ENCODE results near the gene RING1.

The RING1 gene

GRCh38 chr6:33192105-33192646 is 16.1 kb upstream of the RING1 start, which contains the start of gene COL11A2:
Gene COL11A2 (minus strand): TSS chr6:33192467. CDS start chr6:33192240, 227 bp downstream.
- DNase-seq (ENCODE audit: low read depth in 3 of 3): no peak

GRCh38 chr6:33192671-33193602 is 15.4 kb upstream of the RING1 start:
- DNase-seq (ENCODE audit: low read depth in 3 of 3): peak in 1 of 3 experiments; percentile 32

GRCh38 chr6:33193619-33194018 is 14.7 kb upstream of the RING1 start:
- DNase-seq (ENCODE audit: low read depth in 3 of 3): no peak

- no peak for DNase-seq (ENCODE audit: low read depth in 3 of 3)
Measured at GRCh38 chr6:33194431-33194979, 13.8 kb upstream of the RING1 start.

- DNase-seq (ENCODE audit: low read depth in 3 of 3): no peak
Measured at GRCh38 chr6:33195304-33196165, 12.8 kb upstream of the RING1 start.

DNA sequence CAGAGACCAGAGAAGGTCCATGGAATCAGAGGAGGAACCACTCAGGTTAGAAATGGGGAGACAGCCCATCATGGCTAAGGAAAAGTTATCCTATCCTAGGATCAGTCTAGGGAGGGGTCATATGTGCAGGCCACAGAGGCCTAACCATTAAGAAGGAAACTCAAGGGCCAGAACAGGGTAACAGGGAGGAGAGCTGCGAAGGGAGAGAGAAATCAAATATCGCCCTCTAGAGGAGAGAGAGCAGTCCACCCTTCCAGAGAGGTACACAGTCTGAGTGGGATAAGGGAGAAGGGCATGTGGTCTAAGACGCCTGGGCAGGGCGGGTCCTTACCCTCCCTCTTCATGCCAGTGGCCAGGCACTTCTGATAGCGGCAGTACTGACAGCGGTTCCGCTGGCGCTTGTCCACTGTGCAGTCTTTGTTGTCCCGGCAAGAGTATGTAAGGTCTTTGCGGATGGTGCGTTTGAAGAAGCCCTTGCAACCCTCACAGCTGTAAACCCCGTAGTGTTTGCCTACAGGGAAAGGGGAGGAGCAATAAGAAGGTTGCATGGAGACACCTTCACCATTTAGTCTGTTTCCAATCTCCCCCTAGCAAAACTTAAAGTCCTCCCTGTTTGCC is 10.8 kb upstream of the RING1 start:
- DNase-seq (ENCODE audit: low read depth in 3 of 3): no peak

DNA sequence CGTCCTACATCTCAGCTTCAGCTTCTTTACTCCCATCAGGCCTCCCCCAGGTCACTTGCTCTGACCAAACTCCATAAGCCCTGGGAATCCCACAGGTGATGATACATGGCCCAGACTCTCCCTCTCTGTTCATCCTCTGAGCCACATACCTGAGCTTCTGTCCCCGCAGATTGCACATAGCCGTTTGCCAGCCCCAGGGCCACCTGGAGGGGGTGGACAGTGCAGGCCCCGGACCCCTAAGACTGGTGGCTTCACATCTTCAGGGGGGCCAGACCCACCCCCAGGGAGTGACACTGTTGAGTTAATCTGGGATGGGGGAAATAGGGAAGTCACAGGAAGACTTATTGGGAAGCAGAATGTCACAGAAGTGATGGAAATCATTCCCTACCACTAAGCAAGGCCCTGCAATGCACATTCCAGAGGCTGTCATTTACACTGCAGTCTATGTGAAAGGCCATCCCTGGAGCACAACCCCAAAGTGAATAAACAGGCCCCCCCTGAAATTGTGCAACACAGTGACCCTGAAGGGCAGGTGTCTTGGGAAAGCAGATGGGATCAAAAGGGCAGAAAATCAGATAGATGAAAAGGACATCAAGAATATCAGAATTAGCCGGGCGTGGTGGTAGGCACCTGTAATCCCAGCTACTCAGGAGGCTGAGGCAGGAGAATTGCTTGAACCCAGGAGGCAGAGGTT is 10.0 kb upstream of the RING1 start:
- no peak for DNase-seq (ENCODE audit: low read depth in 3 of 3)

DNA sequence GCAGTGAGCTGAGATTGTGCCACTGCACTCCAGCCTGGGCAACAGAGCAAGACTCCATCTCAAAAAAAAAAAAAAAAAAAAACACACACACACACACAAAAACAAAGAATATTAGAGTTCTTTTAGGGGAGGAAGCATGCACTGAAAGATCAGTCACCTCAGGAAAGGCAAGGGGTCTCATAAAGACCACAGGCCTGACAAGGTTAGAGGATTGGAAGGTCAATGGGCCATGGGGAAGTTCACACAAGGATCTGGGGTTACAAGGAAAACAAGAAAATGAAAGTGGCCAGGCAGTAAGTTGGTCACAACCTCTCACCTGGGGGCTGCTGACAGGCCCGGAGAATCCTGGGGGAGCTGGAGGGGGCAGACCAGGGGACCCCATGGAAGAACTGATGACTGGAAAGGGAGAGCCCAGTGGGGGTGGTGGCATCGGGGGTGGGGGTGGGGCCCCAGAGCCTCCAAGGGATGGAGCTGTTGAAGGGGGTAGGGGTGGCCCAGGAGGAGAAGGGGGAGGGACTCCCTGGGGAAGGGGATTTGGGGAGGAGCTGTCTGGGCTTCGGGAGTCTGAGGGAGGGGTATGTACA is 9.4 kb upstream of the RING1 start:
- DNase-seq (ENCODE audit: low read depth in 3 of 3): no peak

DNA sequence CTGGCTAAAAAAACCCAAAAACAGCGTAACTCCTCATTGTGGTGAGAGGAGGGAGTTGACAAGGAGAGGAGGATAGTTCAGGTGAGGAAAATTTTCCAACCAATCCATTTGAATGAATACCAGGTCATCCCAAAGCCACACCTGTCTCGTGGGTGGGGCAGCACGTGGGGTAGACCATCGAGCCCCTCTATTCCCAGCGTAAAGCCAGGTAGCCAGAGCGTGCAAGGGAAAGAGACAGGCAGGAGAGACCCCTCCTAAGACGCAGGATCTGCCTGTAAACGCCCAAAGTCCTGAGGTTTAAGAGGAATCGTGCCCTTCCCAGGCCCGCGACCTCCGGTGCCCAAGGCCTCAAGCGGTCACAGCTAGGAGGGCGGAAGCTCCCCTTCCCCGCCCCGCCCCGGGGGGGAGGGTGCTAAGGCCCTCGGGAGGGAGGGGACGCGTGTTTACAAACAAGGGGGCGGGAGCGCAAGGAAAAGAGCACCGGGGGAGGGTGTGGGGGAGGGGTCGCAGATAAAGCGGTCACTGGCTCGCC is 8.5 kb upstream of the RING1 start:
- peak in 2 of 3 experiments; percentile 59 to 81 for DNase-seq (ENCODE audit: low read depth in 3 of 3)

GRCh38 chr6:33200219-33201146 is 7.8 kb upstream of the RING1 start, which contains the start of the genes RXRB and SLC39A7:
Gene RXRB (minus strand): TSS chr6:33200665. CDS start chr6:33200476, 189 bp downstream.
Gene SLC39A7 (plus strand): TSS chr6:33200867. CDS start chr6:33201246, 379 bp downstream.
- peak; percentile 98 to 99 (median 99) for DNase-seq (ENCODE audit: low read depth in 3 of 3)

DNA sequence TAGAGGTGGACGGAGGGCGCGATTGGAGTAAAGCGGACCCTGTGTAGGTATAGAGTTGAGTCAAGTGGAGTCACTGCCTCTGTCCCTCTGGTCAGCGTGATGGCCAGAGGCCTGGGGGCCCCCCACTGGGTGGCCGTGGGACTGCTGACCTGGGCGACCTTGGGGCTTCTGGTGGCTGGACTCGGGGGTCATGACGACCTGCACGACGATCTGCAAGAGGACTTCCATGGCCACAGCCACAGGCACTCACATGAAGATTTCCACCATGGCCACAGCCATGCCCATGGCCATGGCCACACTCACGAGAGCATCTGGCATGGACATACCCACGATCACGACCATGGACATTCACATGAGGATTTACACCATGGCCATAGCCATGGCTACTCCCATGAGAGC is 7.2 kb upstream of the RING1 start:
- DNase-seq (ENCODE audit: low read depth in 3 of 3): no peak

DNA sequence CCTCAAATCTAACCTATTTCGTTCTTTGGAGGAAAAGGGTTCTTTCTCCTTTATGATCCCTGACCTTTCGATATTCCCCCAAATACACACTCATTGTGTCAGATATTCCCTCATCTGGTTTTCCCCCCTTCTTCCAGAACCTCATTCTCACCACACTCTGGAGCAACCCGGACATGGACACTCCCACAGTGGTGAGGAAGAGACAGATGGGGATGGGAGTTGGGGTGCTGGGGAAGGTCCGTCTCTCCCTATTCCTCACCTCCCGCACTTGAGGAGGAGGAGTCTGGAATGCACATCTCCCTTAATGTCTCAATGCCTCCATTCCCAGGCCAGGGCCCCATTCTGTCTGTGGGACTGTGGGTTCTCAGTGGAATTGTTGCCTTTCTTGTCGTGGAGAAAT is 6.4 kb upstream of the RING1 start:
- DNase-seq (ENCODE audit: low read depth in 3 of 3): no peak

DNA sequence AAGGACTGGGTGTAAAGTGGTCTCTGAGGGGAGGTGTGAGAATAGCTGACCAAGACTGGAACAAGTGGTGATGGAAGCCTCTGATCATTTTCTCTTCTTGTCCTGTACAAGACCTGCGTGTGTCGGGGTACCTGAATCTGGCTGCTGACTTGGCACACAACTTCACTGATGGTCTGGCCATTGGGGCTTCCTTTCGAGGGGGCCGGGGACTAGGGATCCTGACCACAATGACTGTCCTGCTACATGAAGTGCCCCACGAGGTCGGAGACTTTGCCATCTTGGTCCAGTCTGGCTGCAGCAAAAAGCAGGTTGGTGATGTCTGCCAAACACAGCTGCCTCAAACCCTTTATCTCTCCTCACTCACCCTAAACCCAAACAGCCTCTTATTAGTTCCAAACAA is 5.5 kb upstream of the RING1 start:
- DNase-seq (ENCODE audit: low read depth in 3 of 3): no peak

DNA sequence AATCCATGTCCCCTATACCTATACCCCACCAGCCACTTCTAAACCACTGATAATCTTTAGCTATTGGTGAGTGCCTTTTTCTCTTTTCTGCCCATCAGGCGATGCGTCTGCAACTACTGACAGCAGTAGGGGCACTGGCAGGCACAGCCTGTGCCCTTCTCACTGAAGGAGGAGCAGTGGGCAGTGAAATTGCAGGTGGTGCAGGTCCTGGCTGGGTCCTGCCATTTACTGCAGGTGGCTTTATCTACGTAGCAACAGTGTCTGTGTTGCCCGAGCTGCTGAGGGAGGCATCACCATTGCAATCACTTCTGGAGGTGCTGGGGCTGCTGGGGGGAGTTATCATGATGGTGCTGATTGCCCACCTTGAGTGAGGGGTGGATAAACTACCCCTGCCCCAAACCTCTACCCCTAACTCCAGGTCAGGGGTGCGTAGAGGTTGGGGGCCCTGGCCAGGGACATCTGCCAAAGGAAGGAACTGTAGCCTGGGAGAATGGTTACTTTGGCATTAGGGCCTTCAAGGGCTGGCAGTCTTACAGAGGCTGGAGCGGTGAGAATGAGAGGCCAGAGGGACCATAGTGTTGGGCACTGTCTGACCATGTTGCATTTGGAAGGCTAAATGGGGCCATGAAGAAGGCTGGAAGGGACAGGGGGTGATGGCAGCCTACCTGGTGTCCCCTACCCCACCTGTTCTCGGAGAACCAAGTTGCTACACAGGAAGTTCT is 4.7 kb upstream of the RING1 start:
- DNase-seq (ENCODE audit: low read depth in 3 of 3): no peak

GRCh38 chr6:33204165-33204414 is 4.2 kb upstream of the RING1 start:
- no peak for DNase-seq (ENCODE audit: low read depth in 3 of 3)

- peak; percentile 86 to 95 (median 88) for DNase-seq (ENCODE audit: low read depth in 3 of 3)
Measured at GRCh38 chr6:33204415-33205190, 3.7 kb upstream of the RING1 start, which contains the start of gene HSD17B8. Gene HSD17B8 (plus strand): TSS chr6:33204655. CDS start chr6:33204669, 14 bp downstream.

GRCh38 chr6:33205191-33206026 is 2.9 kb upstream of the RING1 start:
- peak in 1 of 3 experiments; percentile 49 for DNase-seq (ENCODE audit: low read depth in 3 of 3)
